GM21717 (cell line): Measurements from ENCODE around the gene AOAH.

ENCODE experiments used
- ATAC-seq: cut with Tn5 transposase; IDR thresholded peaks from one replicate; pipeline ENCODE4 v1.9.1; 2021; ENCODE audit warnings: mild to moderate bottlenecking, moderate library complexity; ENCODE audit not compliant: unreplicated experiment

The AOAH gene

GRCh38 chr7:36605261-36606051 is 118.8 kb downstream of the AOAH start:
- no peak for ATAC-seq

GRCh38 chr7:36604806-36605205 is 119.5 kb downstream of the AOAH start:
- ATAC-seq = no peak

GRCh38 chr7:36602934-36603887 is 121.1 kb downstream of the AOAH start:
- no peak for ATAC-seq

- ATAC-seq = no peak
Measured at GRCh38 chr7:36602511-36602910, 121.8 kb downstream of the AOAH start.

- no peak for ATAC-seq
Measured at GRCh38 chr7:36601601-36602000, 122.7 kb downstream of the AOAH start.

- ATAC-seq = no peak
Measured at GRCh38 chr7:36600869-36601530, 123.3 kb downstream of the AOAH start.

- no peak for ATAC-seq
Measured at GRCh38 chr7:36600314-36600682, 124.0 kb downstream of the AOAH start.

GRCh38 chr7:36599645-36600313 is 124.5 kb downstream of the AOAH start:
- ATAC-seq = no peak

GRCh38 chr7:36598054-36598674 is 126.1 kb downstream of the AOAH start:
- no peak for ATAC-seq

- ATAC-seq = no peak
Measured at GRCh38 chr7:36597090-36597773, 127.1 kb downstream of the AOAH start.

GRCh38 chr7:36594445-36594844 is 129.8 kb downstream of the AOAH start:
- ATAC-seq = no peak

GRCh38 chr7:36591636-36592035 is 132.7 kb downstream of the AOAH start:
- no peak for ATAC-seq

- no peak for ATAC-seq
Measured at GRCh38 chr7:36589391-36589790, 134.9 kb downstream of the AOAH start.

GRCh38 chr7:36583318-36583717 is 141.0 kb downstream of the AOAH start:
- no peak for ATAC-seq

- no peak for ATAC-seq
Measured at GRCh38 chr7:36575832-36576231, 148.5 kb downstream of the AOAH start.

GRCh38 chr7:36573066-36573465 is 151.2 kb downstream of the AOAH start:
- ATAC-seq = no peak

- no peak for ATAC-seq
Measured at GRCh38 chr7:36571190-36571560, 153.1 kb downstream of the AOAH start.

GRCh38 chr7:36570528-36571189 is 153.6 kb downstream of the AOAH start:
- ATAC-seq = no peak

- ATAC-seq = no peak
Measured at GRCh38 chr7:36568452-36568849, 155.8 kb downstream of the AOAH start.
